ENCODE measurements around the gene METTL4.
"Not testable (repeated sequence)": the region's sequence is repeated elsewhere in the genome, so short reads cannot be mapped to it uniquely, and the experiment has no call there.

DNA sequence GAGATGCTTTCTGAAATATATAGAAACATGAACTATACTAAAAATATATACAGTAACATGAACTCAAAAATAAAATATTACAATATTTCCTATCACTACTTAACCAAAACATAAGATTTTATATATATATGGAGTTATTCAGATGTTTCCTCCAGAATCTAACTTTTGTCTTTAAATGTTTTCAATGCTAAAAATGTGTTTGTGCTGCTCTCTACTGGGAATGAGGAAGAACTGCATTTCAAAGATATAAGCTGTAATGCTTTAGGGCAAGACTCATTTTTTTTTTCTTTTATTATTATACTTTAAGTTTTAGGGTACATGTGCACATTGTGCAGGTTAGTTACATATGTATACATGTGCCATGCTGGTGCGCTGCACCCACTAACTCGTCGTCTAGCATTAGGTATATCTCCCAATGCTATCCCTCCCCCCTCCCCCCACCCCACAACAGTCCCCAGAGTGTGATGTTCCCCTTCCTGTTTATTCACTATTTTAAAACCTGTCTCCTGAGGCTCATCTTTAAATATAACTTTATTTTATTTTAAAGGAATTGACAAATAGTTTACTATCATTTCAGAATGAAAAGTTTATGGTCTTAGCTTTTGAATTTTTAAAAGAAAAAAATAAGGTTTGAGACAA lies 29.3 kb downstream of the METTL4 start:
- TF ChIP-seq CTCF (conservative IDR thresholded peaks at IDR 0.05), result peak; percentile 88
- TF ChIP-seq EZH2 (IDR thresholded peaks at IDR 0.05; ENCODE audit: low read depth), result not testable (repeated sequence)

Measured in PC-9 (cell line).